Measurements from ENCODE around the gene GPAM.

GPAM gene

GRCh38 chr10:112143420-112143819 is 40.1 kb downstream of the GPAM start:
- no peak overlapping the region for H3K9ac ChIP-seq (ENCODE audit: low read length in 5 of 5)
- peaks cover 4 to 93% (median 22%) of the 10 kb centered on the region in 5 donors for H3K36me3 ChIP-seq (ENCODE audit: control insufficient read depth in 5 of 5, insufficient read depth in 5 of 5, low read length in 5 of 5)
- no peaks in the 10 kb centered on the region for H3K9me3 ChIP-seq (ENCODE audit: control insufficient read depth in 5 of 5, low read length in 5 of 5)
- H3K4me1 ChIP-seq (ENCODE audit: control insufficient read depth in 5 of 5, insufficient read depth in 5 of 5, low read length in 5 of 5), result peaks cover 0 to 15% (median 7%) of the 10 kb centered on the region in 5 donors
- no peak overlapping the region for H3K4me3 ChIP-seq (ENCODE audit: low read depth in 1 of 5, low read length in 5 of 5)
- H3K27ac ChIP-seq (ENCODE audit: low read depth, low read length), result no peak overlapping the region
- H3K27me3 ChIP-seq (ENCODE audit: control insufficient read depth in 5 of 5, insufficient read depth in 4 of 5, low read length in 5 of 5), result no peaks in the 10 kb centered on the region

DNA sequence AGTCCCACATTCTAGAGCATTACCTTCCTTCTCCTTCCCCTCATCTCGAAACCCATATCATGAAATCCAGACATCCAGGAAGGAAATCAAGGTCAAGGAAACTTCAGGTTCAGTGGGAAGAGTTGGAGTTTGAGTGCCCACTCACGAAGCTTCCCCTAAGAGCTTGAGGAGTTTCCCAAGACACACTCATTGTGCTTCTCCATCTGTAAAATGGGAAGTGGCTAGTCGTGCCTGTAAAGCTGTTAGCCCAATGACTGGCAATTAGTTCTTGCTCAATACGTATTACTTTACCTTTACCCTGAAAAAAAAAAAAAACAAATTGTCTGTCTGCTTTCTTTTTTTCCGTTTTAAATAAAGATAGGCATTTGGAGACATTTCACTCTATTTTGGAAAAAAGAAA is 42.3 kb downstream of the GPAM start:
- H3K4me3 ChIP-seq (ENCODE audit: low read depth in 1 of 5, low read length in 5 of 5), result no peak overlapping the region
- H3K27me3 ChIP-seq (ENCODE audit: control insufficient read depth in 5 of 5, insufficient read depth in 4 of 5, low read length in 5 of 5), result no peaks in the 10 kb centered on the region
- H3K9ac ChIP-seq (ENCODE audit: low read length in 5 of 5), result no peak overlapping the region
- H3K36me3 ChIP-seq (ENCODE audit: control insufficient read depth in 5 of 5, insufficient read depth in 5 of 5, low read length in 5 of 5), result peaks cover 0 to 91% (median 8%) of the 10 kb centered on the region in 5 donors
- H3K27ac ChIP-seq (ENCODE audit: low read depth, low read length), result peak overlapping the region; percentile 57
- H3K9me3 ChIP-seq (ENCODE audit: control insufficient read depth in 5 of 5, low read length in 5 of 5), result no peaks in the 10 kb centered on the region
- H3K4me1 ChIP-seq (ENCODE audit: control insufficient read depth in 5 of 5, insufficient read depth in 5 of 5, low read length in 5 of 5), result peaks cover 0 to 13% (median 6%) of the 10 kb centered on the region in 5 donors

DNA sequence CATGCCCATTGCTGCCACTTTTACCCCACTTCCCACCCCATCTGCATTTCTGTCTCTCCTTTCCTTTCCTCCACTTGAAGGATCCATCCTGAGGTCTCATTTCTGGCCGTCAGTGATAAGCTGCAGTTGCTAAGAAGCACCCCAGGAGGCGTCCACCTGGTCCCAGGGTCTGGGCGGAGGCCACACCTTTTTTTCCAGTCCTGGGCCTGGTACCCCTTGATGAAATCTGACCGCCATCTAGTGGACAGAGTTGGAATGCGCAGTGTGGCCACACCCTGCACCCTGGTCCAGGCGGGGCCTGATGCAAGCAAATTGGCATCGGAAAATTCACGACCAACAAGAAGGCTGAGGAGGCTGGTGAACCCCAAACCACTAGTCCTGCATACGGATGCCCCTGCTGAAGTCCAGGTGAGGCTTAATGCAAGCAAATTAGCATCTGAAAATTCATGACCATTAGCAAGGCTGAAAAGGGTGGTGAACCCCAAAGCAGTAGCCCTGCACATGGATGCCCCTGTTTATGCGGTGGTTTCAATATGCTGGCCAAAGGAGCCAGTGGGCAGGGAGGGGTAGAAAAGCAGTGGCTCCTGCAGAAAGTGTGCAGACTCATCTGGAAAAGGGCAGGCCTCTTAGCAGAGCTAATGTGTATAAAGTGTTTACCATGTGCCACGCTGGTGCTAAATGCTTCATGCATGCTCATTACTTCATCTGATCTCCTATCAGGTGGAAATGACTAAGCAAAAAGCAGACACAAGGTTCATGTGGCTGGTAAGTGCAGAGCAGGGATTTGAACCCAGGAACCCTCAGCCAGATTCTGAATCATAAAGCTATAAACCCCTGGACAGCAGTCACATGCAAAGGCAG is 43.2 kb downstream of the GPAM start:
- Histone ChIP-seq H3K9ac (ENCODE audit: low read length in 5 of 5) (no peak overlapping the region), H3K4me3 (ENCODE audit: low read depth in 1 of 5, low read length in 5 of 5) (no peak overlapping the region), H3K4me1 (ENCODE audit: control insufficient read depth in 5 of 5, insufficient read depth in 5 of 5, low read length in 5 of 5) (peaks cover 0 to 12% (median 6%) of the 10 kb centered on the region in 5 donors), H3K27me3 (ENCODE audit: control insufficient read depth in 5 of 5, insufficient read depth in 4 of 5, low read length in 5 of 5) (no peaks in the 10 kb centered on the region), H3K9me3 (ENCODE audit: control insufficient read depth in 5 of 5, low read length in 5 of 5) (no peaks in the 10 kb centered on the region), H3K36me3 (ENCODE audit: control insufficient read depth in 5 of 5, insufficient read depth in 5 of 5, low read length in 5 of 5) (peaks cover 0 to 90% (median 1%) of the 10 kb centered on the region in 5 donors), H3K27ac (ENCODE audit: low read depth, low read length) (peak overlapping the region; percentile 22)

DNA sequence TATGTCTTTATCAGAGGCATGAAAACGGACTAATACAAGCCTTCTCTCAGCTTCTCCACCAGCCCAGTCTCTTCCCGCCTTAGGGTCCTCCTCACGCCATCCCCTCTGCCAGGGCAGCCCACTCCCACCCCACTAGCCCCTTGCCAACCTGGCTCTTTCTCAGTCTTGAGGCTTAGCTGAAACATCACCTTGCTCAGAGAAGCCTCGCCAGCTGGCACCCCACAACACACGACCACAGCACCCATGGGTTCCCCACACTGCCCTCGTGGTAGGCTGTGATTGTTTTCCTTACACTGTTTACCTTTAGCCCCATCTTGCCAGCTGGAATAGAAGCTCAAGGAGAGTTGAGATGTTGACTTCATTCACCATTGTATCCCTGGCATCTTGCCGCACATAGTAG is 44.4 kb downstream of the GPAM start:
- peak overlapping the region; percentile 22 for H3K27ac ChIP-seq (ENCODE audit: low read depth, low read length)
- H3K36me3 ChIP-seq (ENCODE audit: control insufficient read depth in 5 of 5, insufficient read depth in 5 of 5, low read length in 5 of 5), result peaks cover 0 to 90% (median 0%) of the 10 kb centered on the region in 5 donors
- H3K4me1 ChIP-seq (ENCODE audit: control insufficient read depth in 5 of 5, insufficient read depth in 5 of 5, low read length in 5 of 5), result peaks cover 0 to 10% (median 6%) of the 10 kb centered on the region in 5 donors

GRCh38 chr10:112137154-112137987 is 46.2 kb downstream of the GPAM start:
- H3K27me3 ChIP-seq (ENCODE audit: control insufficient read depth in 5 of 5, insufficient read depth in 4 of 5, low read length in 5 of 5), result no peaks in the 10 kb centered on the region
- H3K4me3 ChIP-seq (ENCODE audit: low read depth in 1 of 5, low read length in 5 of 5), result no peak overlapping the region
- H3K9ac ChIP-seq (ENCODE audit: low read length in 5 of 5), result no peak overlapping the region
- H3K9me3 ChIP-seq (ENCODE audit: control insufficient read depth in 5 of 5, low read length in 5 of 5), result no peaks in the 10 kb centered on the region
- no peak overlapping the region for H3K27ac ChIP-seq (ENCODE audit: low read depth, low read length)
- peaks cover 0 to 89% (median 2%) of the 10 kb centered on the region in 5 donors for H3K36me3 ChIP-seq (ENCODE audit: control insufficient read depth in 5 of 5, insufficient read depth in 5 of 5, low read length in 5 of 5)
- H3K4me1 ChIP-seq (ENCODE audit: control insufficient read depth in 5 of 5, insufficient read depth in 5 of 5, low read length in 5 of 5), result peaks cover 0 to 10% (median 5%) of the 10 kb centered on the region in 5 donors

More for the DNA sequence above, 44.4 kb downstream of the GPAM start:
- no peak overlapping the region for H3K9ac ChIP-seq (ENCODE audit: low read length in 5 of 5)
- H3K27me3 ChIP-seq (ENCODE audit: control insufficient read depth in 5 of 5, insufficient read depth in 4 of 5, low read length in 5 of 5), result no peaks in the 10 kb centered on the region
- no peaks in the 10 kb centered on the region for H3K9me3 ChIP-seq (ENCODE audit: control insufficient read depth in 5 of 5, low read length in 5 of 5)
- no peak overlapping the region for H3K4me3 ChIP-seq (ENCODE audit: low read depth in 1 of 5, low read length in 5 of 5)

DNA sequence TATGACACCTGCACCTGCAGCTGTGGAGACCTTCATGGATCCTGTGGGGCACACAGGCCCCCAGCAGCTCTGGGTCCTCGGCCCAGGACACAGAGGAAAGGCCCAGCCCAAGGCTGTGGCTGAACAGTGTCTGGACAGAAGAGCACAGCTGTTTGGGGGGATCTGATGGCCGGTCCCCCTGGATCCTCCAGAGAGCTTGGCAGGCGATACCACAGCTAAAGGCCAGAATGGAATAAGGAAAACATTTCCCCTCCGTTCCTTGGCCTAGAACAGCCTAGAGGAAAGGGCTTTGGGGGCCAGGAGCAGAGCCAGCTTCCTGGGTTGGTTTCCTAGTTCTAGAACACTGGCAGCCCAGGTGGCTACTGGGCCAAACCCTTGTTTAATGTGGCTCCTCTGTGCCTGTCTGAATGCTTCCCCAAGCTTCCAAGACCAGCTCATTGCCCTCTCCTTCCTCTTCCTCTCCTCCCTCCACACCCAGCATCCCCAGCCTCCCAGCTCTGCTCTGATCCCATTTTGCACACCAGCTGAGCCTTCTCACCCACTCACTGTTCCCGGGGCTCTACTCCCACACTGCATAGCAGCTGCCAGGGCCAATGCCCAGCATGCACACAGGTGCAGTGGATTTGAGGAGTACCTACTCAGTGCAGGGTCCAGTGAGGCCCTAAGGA is 46.9 kb downstream of the GPAM start:
- no peak overlapping the region for H3K27ac ChIP-seq (ENCODE audit: low read depth, low read length)
- peaks cover 0 to 7% (median 5%) of the 10 kb centered on the region in 5 donors for H3K4me1 ChIP-seq (ENCODE audit: control insufficient read depth in 5 of 5, insufficient read depth in 5 of 5, low read length in 5 of 5)
- H3K36me3 ChIP-seq (ENCODE audit: control insufficient read depth in 5 of 5, insufficient read depth in 5 of 5, low read length in 5 of 5), result peaks cover 0 to 82% (median 2%) of the 10 kb centered on the region in 5 donors
- no peaks in the 10 kb centered on the region for H3K9me3 ChIP-seq (ENCODE audit: control insufficient read depth in 5 of 5, low read length in 5 of 5)
- no peak overlapping the region for H3K4me3 ChIP-seq (ENCODE audit: low read depth in 1 of 5, low read length in 5 of 5)
- H3K27me3 ChIP-seq (ENCODE audit: control insufficient read depth in 5 of 5, insufficient read depth in 4 of 5, low read length in 5 of 5), result no peaks in the 10 kb centered on the region
- H3K9ac ChIP-seq (ENCODE audit: low read length in 5 of 5), result no peak overlapping the region

DNA sequence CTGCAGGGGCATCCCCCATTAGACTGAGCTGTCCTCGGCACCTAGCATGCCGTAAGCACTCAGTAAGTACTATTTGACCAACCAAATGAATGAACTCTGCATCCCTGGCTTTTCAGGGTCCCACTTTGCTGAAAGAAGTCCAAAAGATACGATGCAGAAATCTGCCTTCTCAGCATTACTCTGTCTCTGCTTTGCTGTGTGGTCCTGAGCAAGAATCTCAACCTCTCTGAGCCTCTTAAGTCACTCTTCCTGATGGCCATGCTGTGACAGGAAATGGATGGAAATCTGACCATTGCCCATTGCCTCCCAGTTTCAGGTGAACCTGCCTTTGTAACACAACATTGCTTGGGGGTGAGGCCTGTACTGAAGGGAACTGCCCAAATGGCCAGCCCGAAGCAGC is 48.0 kb downstream of the GPAM start:
- peaks cover 0 to 72% (median 2%) of the 10 kb centered on the region in 5 donors for H3K36me3 ChIP-seq (ENCODE audit: control insufficient read depth in 5 of 5, insufficient read depth in 5 of 5, low read length in 5 of 5)
- no peaks in the 10 kb centered on the region for H3K9me3 ChIP-seq (ENCODE audit: control insufficient read depth in 5 of 5, low read length in 5 of 5)
- no peak overlapping the region for H3K27ac ChIP-seq (ENCODE audit: low read depth, low read length)
- no peaks in the 10 kb centered on the region for H3K27me3 ChIP-seq (ENCODE audit: control insufficient read depth in 5 of 5, insufficient read depth in 4 of 5, low read length in 5 of 5)
- H3K4me3 ChIP-seq (ENCODE audit: low read depth in 1 of 5, low read length in 5 of 5), result no peak overlapping the region
- H3K9ac ChIP-seq (ENCODE audit: low read length in 5 of 5), result no peak overlapping the region
- peaks cover 0 to 6% (median 5%) of the 10 kb centered on the region in 5 donors for H3K4me1 ChIP-seq (ENCODE audit: control insufficient read depth in 5 of 5, insufficient read depth in 5 of 5, low read length in 5 of 5)

DNA sequence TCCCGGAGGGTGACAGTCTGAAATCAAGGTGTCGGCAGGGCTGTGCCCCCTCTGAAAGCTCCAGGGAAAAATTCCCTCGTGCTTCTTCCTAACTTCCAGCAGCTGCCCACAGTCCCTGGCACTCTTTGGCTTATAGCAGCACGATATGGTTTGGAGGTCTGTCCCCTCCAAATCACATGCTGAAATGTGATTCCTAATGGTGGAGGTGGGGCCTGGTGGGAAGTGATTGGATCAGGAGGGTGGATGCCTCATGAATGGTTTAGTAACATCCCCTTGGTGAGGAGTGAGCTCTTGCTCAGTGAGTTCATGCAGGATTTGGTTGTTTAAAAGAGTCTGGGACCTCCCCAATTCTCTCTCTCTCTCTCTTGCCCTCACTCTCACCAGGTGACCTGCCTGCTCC is 51.1 kb downstream of the GPAM start:
- peaks cover 0 to 40% (median 2%) of the 10 kb centered on the region in 5 donors for H3K36me3 ChIP-seq (ENCODE audit: control insufficient read depth in 5 of 5, insufficient read depth in 5 of 5, low read length in 5 of 5)
- H3K4me3 ChIP-seq (ENCODE audit: low read depth in 1 of 5, low read length in 5 of 5), result no peak overlapping the region
- no peak overlapping the region for H3K27ac ChIP-seq (ENCODE audit: low read depth, low read length)
- H3K9me3 ChIP-seq (ENCODE audit: control insufficient read depth in 5 of 5, low read length in 5 of 5), result no peaks in the 10 kb centered on the region
- H3K9ac ChIP-seq (ENCODE audit: low read length in 5 of 5), result no peak overlapping the region
- peaks cover 0 to 6% (median 0%) of the 10 kb centered on the region in 5 donors for H3K4me1 ChIP-seq (ENCODE audit: control insufficient read depth in 5 of 5, insufficient read depth in 5 of 5, low read length in 5 of 5)
- no peaks in the 10 kb centered on the region for H3K27me3 ChIP-seq (ENCODE audit: control insufficient read depth in 5 of 5, insufficient read depth in 4 of 5, low read length in 5 of 5)

- Histone ChIP-seq H3K36me3 (ENCODE audit: control insufficient read depth in 5 of 5, insufficient read depth in 5 of 5, low read length in 5 of 5) (peaks cover 0 to 37% (median 2%) of the 10 kb centered on the region in 5 donors), H3K4me1 (ENCODE audit: control insufficient read depth in 5 of 5, insufficient read depth in 5 of 5, low read length in 5 of 5) (peaks cover 0 to 3% (median 0%) of the 10 kb centered on the region in 5 donors), H3K27ac (ENCODE audit: low read depth, low read length) (no peak overlapping the region), H3K4me3 (ENCODE audit: low read depth in 1 of 5, low read length in 5 of 5) (no peak overlapping the region), H3K27me3 (ENCODE audit: control insufficient read depth in 5 of 5, insufficient read depth in 4 of 5, low read length in 5 of 5) (no peaks in the 10 kb centered on the region), H3K9me3 (ENCODE audit: control insufficient read depth in 5 of 5, low read length in 5 of 5) (no peaks in the 10 kb centered on the region), H3K9ac (ENCODE audit: low read length in 5 of 5) (no peak overlapping the region)
Observed at GRCh38 chr10:112131996-112132395, 51.6 kb downstream of the GPAM start.
